KMS-11 (cell line): ENCODE data around the gene MAPK1.
"Not testable (repeated sequence)": the region's sequence is repeated elsewhere in the genome, so short reads cannot be mapped to it uniquely, and the experiment has no call there.

ENCODE experiments used
- H2AFZ ChIP-seq: fragments of 200-600 bp; sonication (generic); 2 replicates; pipeline ENCODE4 v1.6.1; 2016; ENCODE audit warnings: antibody characterized with exemption, mixed run types, low read depth
- H3K27ac ChIP-seq: fragments of 200-600 bp; sonication (generic); 2 replicates; pipeline ENCODE4 v1.6.1; 2016; ENCODE audit warnings: mild to moderate bottlenecking, mixed run types
- H3K27me3 ChIP-seq: fragments of 200-600 bp; sonication (generic); 2 replicates; pipeline ENCODE4 v1.6.1; 2017; ENCODE audit warnings: mild to moderate bottlenecking, low read depth, mixed run types, moderate library complexity; ENCODE audit not compliant: insufficient read depth
- H3K36me3 ChIP-seq: fragments of 200-600 bp; sonication (generic); 2 replicates; pipeline ENCODE4 v1.6.1; 2017; ENCODE audit warnings: mild to moderate bottlenecking, mixed run types; ENCODE audit not compliant: insufficient read depth
- H3K4me1 ChIP-seq: fragments of 200-600 bp; sonication (generic); 2 replicates; pipeline ENCODE4 v1.6.1; 2016; ENCODE audit warnings: mild to moderate bottlenecking, low read depth, mixed run types; ENCODE audit not compliant: poor library complexity, severe bottlenecking
- H3K4me2 ChIP-seq: fragments of 200-600 bp; sonication (generic); 2 replicates; pipeline ENCODE4 v1.7.0; 2016; ENCODE audit warnings: mild to moderate bottlenecking, mixed run types
- H3K4me3 ChIP-seq: fragments of 200-600 bp; sonication (generic); IDR thresholded peaks from 2 replicates; pipeline ENCODE4 v1.6.1; 2017; ENCODE audit warnings: low read depth, low read length, mixed read lengths; ENCODE audit not compliant: insufficient read depth
- H3K79me2 ChIP-seq: fragments of 200-600 bp; sonication (generic); 2 replicates; pipeline ENCODE4 v1.6.1; 2016; ENCODE audit warnings: low read depth, mixed run types; ENCODE audit not compliant: insufficient read depth
- H3K9ac ChIP-seq: fragments of 200-600 bp; sonication (generic); 2 replicates; pipeline ENCODE4 v1.6.1; 2016; ENCODE audit warnings: mild to moderate bottlenecking, mixed run types
- H4K20me1 ChIP-seq: fragments of 200-600 bp; sonication (generic); 2 replicates; pipeline ENCODE4 v1.6.1; 2016; ENCODE audit warnings: mild to moderate bottlenecking, mixed run types; ENCODE audit not compliant: insufficient read depth
- TF ChIP-seq, protein P1 (sequence below): fragments of 200-600 bp; sonication (generic); conservative IDR thresholded peaks from 2 replicates; pipeline ENCODE4 v1.6.1; 2017; ENCODE audit warnings: low read depth, mild to moderate bottlenecking, antibody characterized with exemption, low read length, moderate library complexity, mixed read lengths

MAPK1 gene

GRCh38 chr22:21876486-21877176 lies 9.2 kb upstream of the MAPK1 start:
- TF ChIP-seq, protein P1, sequence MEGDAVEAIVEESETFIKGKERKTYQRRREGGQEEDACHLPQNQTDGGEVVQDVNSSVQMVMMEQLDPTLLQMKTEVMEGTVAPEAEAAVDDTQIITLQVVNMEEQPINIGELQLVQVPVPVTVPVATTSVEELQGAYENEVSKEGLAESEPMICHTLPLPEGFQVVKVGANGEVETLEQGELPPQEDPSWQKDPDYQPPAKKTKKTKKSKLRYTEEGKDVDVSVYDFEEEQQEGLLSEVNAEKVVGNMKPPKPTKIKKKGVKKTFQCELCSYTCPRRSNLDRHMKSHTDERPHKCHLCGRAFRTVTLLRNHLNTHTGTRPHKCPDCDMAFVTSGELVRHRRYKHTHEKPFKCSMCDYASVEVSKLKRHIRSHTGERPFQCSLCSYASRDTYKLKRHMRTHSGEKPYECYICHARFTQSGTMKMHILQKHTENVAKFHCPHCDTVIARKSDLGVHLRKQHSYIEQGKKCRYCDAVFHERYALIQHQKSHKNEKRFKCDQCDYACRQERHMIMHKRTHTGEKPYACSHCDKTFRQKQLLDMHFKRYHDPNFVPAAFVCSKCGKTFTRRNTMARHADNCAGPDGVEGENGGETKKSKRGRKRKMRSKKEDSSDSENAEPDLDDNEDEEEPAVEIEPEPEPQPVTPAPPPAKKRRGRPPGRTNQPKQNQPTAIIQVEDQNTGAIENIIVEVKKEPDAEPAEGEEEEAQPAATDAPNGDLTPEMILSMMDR, result no peak
- H3K9ac ChIP-seq, result no peak overlapping the region
- no peaks in the 10 kb centered on the region for H3K36me3 ChIP-seq
- H3K4me2 ChIP-seq, result no peak overlapping the region
- no peaks in the 10 kb centered on the region for H4K20me1 ChIP-seq
- no peak overlapping the region for H3K4me3 ChIP-seq
- H3K27me3 ChIP-seq, result no peaks in the 10 kb centered on the region
- peaks cover 7% of the 10 kb centered on the region for H3K4me1 ChIP-seq
- no peaks in the 10 kb centered on the region for H3K79me2 ChIP-seq
- H2AFZ ChIP-seq, result 0 out of 2 replicates have a peak overlapping the region, but pooled peaks have one; percentile 6
- H3K27ac ChIP-seq, result no peak overlapping the region

DNA sequence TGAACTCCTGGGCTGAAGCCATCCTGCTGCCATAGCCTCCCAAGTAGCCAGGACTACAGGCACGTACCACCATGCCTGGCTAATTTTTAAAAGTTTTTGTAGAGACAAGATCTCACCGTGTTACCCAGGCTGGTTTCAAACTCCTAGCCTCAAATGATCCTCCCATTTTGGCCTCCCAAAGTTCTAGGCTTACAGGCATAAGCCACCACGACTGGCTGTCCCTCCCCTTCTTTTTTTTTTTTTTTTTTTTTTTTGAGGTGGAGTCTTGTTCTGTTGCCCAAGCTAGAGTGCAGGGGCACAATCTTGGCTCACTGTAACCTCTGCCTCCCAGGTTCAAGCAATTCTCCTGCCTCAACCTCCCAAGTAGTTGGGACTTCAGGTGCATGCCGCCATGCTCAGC lies 7.5 kb upstream of the MAPK1 start:
- not testable (repeated sequence) for H4K20me1 ChIP-seq, H2AFZ ChIP-seq, H3K4me2 ChIP-seq, H3K36me3 ChIP-seq, H3K4me1 ChIP-seq, H3K27me3 ChIP-seq, H3K4me3 ChIP-seq, H3K9ac ChIP-seq, H3K27ac ChIP-seq, H3K79me2 ChIP-seq

DNA sequence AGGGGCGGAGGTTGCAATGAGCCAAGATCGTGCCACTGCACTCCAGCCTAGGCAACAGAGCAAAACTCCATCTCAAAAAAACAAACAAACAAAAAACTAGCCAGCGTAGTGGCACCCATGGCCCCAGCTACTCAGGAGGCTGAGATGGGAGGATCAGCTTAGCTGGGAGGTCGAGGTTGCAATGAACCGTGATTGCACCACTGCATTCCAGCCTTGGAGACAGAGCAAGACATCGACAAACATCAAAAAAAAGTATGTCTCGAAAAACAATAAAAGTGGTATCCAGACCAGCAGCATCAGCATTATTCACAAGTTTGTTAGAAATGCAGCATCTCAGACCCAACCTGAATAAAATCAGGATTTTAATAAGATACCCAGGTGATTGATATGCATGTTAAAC lies 6.2 kb upstream of the MAPK1 start:
- Histone ChIP-seq H3K4me1 (peaks cover 11% of the 10 kb centered on the region), H3K4me2 (no peak overlapping the region), H3K9ac (no peak overlapping the region), H3K27me3 (no peaks in the 10 kb centered on the region), H4K20me1 (no peaks in the 10 kb centered on the region), H3K79me2 (no peaks in the 10 kb centered on the region), H3K4me3 (no peak overlapping the region), H3K36me3 (no peaks in the 10 kb centered on the region), H3K27ac (no peak overlapping the region), H2AFZ (no peak overlapping the region)
- TF ChIP-seq, protein P1, result no peak

DNA sequence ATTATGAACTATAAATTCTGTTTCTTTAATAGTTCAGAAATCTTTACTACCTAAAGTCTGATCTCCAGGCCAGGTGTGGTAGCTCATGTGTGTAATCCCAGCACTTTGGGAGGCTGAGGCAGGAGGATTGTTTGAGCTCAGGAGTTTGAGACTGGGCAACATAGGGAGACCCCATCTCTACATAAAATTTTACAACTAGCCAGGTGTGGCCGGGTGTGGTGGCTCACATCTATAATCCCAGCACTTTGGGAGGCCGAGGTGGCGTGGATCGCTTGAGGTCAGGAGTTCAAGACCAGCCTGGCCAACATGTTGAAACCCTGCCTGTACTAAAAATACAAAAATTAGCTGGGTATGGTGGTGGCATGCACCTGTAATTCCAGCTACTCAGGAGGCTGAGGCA lies 5.3 kb upstream of the MAPK1 start:
- not testable (repeated sequence) for H3K27me3 ChIP-seq, H3K27ac ChIP-seq, H4K20me1 ChIP-seq, H3K36me3 ChIP-seq, H2AFZ ChIP-seq, H3K4me3 ChIP-seq, H3K9ac ChIP-seq, H3K79me2 ChIP-seq, H3K4me2 ChIP-seq
- H3K4me1 ChIP-seq, result peaks cover 18% of the 10 kb centered on the region

- Histone ChIP-seq H3K36me3 (no peaks in the 10 kb centered on the region), H3K79me2 (peaks cover 33% of the 10 kb centered on the region), H3K9ac (no peak overlapping the region), H4K20me1 (peaks cover 6% of the 10 kb centered on the region), H3K27me3 (no peaks in the 10 kb centered on the region), H2AFZ (no peak overlapping the region), H3K4me3 (no peak overlapping the region), H3K27ac (no peak overlapping the region), H3K4me2 (peak overlapping the region; percentile 72; the same call in 1 of the 2 replicates), H3K4me1 (peaks cover 32% of the 10 kb centered on the region)
- TF ChIP-seq, protein P1, result no peak
Measured at GRCh38 chr22:21868651-21869050, 1.2 kb upstream of the MAPK1 start.
